ENCODE data around the gene DNAAF5.
"Not testable (repeated sequence)": the region's sequence is repeated elsewhere in the genome, so short reads cannot be mapped to it uniquely, and the experiment has no call there.

The DNAAF5 gene

GRCh38 chr7:784971-785370 lies 58.5 kb downstream of the DNAAF5 start:
- no peak for DNase-seq

DNA sequence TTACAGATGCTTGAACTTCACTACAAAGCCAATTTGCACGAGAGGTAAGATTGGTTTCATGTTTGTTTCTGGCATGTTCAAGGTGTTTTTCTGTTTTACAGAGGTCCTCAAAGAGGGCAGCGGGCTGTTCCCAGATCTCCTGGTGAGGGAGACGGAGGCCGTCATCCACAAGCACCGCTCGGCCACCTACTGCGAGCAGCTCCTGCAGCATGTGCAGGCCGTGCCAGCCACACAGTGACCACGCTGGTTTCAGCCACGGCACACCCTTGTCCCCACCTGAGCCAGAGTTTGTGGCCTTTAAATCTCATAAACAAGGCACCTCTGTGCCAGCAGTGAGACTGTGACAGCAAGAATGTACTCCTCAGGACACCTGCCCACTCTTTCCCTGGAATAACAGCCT lies 58.9 kb downstream of the DNAAF5 start:
- DNase-seq = no peak

GRCh38 chr7:786472-787255 lies 60.2 kb downstream of the DNAAF5 start:
- peak in 1 of 2 experiments; percentile 33 for DNase-seq

- DNase-seq = no peak
Measured at GRCh38 chr7:787332-788240, 61.1 kb downstream of the DNAAF5 start.

DNA sequence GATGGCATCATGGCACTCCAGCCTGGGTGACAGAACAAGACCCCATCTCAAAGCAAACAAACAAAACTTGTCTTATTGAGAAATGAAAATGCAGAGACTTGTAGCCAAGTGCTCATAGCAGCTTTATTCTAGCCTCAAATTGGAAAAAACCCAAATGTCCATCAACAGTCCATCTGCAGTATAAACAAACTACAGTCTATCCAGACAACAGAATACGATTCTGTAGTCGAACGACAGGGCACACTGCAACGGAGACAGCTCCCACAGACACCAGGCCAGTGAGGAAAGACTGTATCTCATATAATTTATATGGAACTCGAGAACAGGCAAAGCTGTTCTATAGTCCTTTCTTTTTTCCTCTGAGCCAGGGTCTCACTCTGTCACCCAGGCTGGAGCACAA lies 65.0 kb downstream of the DNAAF5 start:
- no peak for DNase-seq

DNA sequence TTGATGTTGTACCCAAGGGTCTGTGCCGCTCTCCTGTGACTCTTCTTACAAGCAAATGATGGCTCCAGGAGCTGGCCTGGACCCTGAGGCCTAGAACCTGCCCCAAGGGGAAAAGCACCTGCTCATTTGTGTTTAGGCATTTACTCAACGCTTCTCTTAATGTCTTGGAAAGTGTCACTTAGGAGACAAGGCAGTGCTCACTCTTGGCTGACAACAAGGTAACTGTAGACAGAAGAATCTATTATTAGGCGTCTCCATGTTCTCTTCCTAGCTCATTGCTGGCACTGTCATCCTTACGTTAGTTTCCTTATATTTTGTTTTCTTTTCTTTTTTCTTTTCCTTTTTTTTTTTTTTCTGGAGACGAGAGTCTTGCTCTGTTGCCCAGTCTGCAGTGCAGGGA lies 67.7 kb downstream of the DNAAF5 start:
- no peak for DNase-seq

DNA sequence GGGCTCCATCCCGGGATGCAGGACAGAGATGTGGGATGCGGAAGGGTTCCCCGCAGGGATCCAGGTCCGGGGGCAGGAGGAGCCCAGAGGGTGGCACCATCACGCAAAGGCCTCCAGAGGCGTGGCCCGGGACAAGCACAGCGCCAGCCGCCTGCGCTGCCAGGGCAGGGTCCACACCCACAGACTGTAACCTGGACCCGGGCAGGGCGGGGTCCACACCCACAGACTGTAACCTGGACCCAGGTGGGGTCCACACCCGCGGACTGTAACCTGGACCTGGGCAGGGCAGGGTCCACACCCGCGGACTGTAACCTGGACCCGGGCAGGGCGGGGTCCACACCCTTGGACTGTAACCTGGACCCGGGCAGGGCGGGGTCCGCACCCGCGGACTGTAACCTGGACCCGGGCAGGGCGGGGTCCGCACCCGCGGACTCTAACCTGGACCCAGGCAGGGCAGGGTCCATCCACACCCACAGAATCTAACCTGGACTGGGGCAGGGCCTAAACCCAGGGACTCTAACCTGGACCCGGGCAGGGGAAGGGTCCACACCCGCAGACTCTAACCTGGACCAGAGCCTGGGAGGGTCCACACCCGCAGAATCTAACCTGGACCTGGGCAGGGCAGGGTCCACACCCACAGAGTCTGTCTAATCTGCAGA lies 68.3 kb downstream of the DNAAF5 start:
- no peak for DNase-seq

DNA sequence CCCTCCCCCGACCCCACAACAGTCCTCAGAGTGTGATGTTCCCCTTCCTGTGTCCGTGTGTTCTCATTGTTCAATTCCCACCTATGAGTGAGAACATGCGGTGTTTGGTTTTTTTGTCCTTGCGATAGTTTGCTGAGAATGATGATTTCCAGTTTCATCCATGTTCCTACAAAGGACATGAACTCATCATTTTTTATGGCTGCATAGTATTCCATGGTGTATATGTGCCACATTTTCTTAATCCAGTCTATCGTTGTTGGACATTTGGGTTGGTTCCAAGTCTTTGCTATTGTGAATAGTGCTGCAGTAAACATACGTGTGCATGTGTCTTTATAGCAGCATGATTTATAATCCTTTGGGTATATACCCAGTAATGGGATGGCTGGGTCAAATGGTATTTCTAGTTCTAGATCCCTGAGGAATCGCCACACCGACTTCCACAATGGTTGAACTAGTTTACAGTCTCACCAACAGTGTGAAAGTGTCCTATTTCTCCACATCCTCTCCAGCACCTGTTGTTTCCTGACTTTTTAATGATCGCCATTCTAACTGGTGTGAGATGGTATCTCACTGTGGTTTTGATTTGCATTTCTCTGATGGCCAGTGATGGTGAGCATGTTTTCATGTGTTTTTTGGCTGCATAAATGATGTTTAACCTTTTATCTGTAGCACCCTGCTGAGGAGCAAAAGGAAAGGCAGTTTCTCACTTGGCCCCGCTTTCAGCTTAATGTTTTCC lies 70.1 kb downstream of the DNAAF5 start:
- DNase-seq = not testable (repeated sequence)

DNA sequence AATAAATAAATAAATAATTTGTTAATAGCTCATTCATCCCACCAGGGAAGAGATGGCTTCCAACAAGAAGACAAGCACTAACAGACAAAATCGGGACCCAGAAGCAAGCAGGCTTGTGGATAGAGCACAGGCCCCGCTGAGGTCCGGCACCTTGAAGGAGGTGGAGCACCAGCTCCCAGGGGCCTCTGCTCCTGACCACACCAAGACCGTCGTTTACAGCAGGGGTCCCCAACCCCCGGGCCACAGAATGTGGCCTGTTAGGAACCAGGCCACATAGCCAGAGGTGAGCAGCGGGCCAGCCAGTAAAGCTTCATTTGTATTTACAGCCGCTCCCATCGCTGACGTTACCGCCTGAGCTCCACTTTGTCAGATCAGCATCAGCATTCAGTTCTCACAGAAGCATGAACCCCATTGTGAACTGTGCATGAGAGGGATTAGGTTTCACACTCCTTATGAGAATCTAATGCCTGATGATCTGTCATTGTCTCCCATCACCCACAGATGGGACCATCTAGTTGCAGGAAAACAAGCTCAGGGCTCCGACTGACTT lies 72.5 kb downstream of the DNAAF5 start:
- no peak for DNase-seq

DNA sequence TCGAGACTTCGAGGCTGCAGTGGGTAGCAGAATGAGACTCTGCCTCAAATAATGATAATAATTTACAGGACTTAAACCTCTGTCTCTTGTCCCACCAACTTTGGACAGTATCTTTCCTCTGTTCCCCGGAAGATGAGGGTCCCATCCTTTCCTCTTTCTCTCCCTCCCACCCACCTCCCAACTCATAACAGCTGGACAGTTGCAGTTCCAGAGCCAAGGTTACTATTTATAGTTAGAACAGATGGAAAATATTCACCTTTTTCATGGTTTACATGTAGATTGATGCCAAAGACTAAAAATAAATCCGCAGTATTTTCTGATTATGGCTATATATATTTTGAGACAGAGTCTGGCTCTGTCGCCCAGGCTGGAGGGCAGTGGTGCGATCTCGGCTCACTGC lies 74.2 kb downstream of the DNAAF5 start:
- no peak for DNase-seq

GRCh38 chr7:801351-801750 lies 74.9 kb downstream of the DNAAF5 start:
- not testable (repeated sequence) for DNase-seq

DNA sequence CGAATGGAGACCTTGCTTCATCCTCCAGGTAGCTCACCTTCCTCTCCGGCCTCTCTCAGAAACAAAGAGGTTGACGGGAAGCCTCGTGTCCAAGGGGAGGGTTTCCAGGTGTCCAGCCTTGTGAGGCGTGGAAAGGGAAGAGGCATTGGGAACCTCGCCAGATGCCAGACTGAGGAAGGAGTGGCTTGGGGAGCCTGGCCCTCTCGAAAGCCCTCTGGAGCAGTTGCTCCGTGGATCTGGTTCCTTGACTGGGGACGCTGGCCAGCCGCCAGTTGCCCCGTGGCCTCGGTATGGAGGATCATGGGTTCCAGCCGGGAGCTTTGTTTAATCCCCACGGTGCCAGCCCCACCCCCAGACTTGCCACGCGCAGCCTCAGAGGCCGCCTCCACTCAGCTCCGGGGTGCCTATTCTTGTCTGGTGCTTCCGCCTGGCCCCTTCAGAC lies 75.5 kb downstream of the DNAAF5 start:
- no peak for DNase-seq

- no peak for DNase-seq
Measured at GRCh38 chr7:802500-803242, 76.2 kb downstream of the DNAAF5 start.

DNA sequence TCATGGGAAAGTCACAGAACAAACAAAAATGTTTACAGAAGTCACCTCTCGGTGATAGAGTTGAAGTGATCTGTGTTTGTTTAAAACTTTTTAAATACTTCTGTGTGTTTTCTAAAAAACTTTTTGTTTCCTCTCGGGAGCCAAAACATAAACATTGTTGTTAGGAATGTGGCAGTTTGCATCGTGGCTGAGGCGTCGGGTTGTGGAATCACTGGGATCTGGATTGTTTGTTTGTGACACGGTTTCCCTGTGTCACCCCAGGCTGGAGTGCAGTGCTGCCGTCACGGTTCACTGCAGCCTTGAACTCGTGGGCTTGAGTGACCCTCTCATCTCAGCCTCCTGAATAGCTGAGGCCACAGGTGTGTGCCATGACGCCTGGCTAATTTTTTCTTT lies 76.7 kb downstream of the DNAAF5 start:
- DNase-seq = no peak

GRCh38 chr7:803796-804195 lies 77.3 kb downstream of the DNAAF5 start:
- DNase-seq = not testable (repeated sequence)

DNA sequence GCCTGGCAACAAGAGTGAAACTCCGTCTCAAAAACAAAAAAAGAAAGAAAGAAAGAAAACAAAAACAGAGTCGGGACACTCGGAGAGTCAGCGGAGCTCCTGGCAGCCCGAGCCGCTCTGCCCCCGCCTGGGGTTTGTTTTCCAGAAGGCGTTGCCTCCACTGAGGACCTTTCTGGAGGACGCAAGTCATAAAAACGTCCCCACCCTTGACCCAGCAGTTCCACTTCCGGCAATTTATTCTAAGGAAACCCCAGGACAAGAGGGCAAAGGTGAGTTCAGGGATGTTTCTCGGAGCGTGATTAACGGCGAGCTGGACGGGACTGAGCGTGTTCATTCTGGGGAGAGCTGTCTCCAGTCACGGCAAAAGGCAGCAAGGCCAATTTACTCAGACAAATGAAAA lies 78.8 kb downstream of the DNAAF5 start:
- no peak for DNase-seq

DNA sequence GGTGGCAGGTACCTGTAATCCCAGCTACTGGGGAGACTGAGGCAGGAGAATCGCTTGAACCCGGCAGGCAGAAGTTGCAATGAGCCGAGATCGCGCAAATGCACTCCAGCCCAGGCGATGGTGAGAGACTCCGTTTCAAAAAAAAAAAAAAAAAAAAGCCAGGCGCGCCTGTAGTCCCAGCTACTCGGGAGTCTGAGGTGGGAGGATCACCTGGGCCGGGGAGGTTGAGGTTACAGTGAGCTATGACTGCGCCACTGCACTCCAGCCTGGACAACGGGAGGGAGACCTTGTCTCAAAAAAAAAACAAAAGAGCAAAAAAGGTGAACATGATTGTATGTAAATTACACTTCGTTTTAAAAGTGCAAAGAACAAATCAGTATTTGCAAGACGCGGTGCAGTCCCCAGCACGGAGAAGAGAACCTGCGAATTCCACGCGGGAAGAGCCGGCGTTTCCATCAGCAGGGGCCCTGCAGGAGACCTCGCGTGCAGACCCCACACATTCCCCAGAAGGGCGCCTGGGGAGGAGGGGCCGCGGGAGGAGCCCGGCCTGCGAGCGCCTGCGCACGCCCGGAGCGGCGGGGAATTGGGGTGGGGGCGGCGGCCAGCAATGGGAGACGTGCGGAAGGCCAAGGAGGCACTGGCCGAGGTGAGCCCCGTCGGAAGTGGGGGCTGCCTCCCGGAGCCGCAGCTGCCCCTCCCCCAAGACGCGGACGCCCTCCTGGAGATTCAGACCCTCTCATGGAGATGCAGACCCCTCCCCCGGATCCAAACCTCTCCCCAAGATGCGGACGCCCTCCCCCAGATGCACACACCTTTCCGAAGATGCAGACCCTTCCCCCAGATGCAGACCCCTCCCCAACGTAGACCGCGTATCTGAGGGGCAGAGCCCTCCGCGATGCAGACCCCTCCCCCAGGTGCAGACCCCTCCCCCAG lies 89.1 kb downstream of the DNAAF5 start:
- DNase-seq = no peak

DNA sequence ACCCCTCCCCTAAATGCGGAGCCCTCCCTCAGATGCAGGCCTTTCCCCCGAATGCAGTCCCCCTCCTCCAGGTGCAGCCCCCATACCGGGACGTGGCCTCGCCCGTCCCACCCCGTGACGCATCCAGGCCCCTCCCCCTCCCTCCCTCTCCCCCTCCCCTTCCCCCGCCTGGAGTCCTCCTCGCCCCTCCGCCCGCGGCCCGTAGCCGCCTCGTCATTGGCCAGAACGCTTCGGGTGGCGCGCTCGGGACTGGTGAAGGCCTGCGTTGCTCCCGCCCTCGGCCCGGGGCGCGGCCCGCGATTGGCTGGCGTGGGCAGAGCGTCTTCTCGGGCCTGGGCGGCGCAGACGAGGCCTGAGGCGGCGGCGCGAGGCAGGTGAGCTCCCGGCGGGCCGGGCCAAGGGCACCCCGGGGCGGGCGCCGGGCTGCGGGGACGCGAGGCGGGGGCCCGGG lies 89.8 kb downstream of the DNAAF5 start:
- DNase-seq = peak; percentile 95 to 96

DNA sequence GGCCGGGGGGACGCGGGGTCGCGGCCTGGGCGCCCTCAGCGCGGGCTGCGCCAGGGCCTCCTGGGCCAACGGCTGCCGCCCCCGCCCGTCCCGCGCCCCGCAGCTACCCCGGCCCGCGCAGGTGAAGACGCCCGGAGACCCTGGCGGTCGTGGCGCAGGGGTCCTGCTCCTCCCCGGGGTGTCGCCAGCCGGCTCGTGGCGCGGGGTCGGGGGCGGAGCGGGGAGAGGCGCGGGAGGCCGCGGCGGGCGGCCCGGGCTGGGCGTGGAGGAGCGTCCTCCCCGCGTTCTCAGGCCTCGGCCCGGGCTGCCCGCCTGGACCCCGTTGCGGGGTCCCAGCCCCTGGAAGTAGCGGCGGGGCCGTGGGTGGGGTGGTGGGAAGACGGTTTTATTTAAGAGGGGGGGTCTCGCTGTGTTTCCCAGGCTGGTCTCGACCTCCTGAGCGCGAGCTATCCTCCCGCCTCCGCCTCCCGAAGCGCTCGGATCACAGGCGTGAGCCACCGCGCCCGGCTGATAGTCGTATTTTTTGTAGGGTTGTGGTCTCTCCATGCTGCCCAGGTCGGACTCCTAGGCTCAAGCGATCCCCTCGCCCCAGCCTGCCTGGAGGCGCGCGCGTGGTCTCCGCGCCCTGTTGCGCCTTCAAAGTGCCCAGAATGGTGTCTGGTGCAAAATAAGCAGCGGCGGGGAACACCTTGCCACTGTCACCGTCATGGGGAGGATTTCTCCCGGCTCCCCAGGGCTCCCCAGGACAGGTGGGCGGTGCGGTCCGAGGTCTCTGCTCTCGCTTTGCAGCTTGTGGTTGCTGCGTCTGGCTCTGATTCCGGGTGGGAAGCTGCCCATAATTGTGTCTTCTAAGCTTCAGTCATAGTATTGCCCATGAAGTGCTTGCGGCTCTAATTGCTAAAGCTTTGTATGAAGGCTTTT lies 90.5 kb downstream of the DNAAF5 start:
- DNase-seq = no peak
